ENCODE data around the gene IGDCC3. TPM values are rescaled to one million over a fixed set of nuclear protein-coding genes. Genes with fewer than 3 reads are reported as not detected.

The IGDCC3 gene
- total RNA-seq, 1 experiment from 2014 or later, result not detected

GRCh38 chr15:65289261-65289854 is 88.4 kb downstream of the IGDCC3 start:
- DNase-seq (ENCODE audit: low read depth), result no peak

DNA sequence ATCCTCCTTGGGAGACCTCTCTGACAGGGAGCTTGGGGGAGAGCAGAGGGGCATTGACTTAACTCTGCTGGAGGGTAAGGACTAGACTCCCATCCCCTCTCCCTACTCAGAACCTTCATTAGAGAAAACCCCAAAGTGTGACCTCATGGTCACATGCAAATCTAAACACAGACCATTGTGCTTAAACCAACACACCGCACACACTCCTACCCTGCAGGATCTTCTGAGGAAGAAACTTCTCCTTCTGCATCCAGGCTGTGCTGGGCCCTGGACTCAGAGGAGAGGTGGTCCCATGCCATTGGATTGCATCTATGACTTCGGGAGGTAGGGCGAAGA is 90.3 kb downstream of the IGDCC3 start:
- in situ Hi-C loops (cut with HindIII; ENCODE audit: low pct_unique_long_range_greater_than_20kb, low sequenced_read_pairs), result no loop called here
- no peak for DNase-seq (ENCODE audit: low read depth)

More at GRCh38 chr15:65289261-65289854, 88.4 kb downstream of the IGDCC3 start:
- in situ Hi-C loops (cut with HindIII; ENCODE audit: low pct_unique_long_range_greater_than_20kb, low sequenced_read_pairs), result no loop called here

DNA sequence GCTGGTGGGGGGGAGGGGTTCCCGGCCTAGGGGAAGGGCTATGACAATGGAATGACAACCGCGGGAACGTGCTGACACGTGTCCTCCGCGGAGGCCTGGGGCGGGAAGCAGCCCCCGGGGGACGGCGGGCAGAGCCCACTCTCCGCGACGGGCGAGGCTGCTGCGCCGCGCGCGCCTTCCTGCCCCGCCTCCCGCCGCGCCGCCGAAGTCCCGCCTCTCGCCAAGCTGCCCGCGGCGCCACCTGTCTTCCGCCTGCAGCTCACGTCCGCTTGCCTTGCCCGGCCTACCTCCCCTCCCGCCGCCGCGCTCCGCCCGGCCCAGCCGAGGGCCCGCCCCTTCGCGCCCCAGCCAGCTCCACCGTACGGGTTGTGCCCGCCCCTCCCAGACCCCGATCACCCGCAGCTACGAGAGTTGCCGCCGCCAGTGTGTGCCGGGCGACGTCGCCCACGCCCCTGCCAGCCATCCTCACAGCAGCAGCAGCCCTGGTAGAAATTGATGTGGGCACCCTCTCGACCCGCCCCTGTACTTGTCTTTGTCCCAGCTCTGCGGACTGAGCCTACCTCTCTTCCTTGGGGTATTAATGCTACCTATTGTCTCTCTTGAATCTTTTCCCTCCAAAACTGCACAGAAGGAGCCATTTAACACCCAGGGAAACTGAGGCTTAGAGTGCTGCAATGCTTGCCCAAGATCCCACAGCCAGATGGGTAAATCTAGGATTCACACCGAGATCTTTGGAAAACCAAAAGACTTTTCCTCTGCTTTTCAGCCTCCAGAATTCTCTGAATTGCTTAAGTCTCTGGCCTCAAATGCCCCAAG is 90.9 kb downstream of the IGDCC3 start, which contains the start of gene PARP16:
TSS of gene PARP16 (minus strand) at position 180 of the 816 bp plus-strand sequence. CDS start 457 bp downstream, outside the sequence.
- in situ Hi-C loops (cut with HindIII; ENCODE audit: low pct_unique_long_range_greater_than_20kb, low sequenced_read_pairs), result no loop called here
- DNase-seq (ENCODE audit: low read depth), result peak; percentile 91

DNA sequence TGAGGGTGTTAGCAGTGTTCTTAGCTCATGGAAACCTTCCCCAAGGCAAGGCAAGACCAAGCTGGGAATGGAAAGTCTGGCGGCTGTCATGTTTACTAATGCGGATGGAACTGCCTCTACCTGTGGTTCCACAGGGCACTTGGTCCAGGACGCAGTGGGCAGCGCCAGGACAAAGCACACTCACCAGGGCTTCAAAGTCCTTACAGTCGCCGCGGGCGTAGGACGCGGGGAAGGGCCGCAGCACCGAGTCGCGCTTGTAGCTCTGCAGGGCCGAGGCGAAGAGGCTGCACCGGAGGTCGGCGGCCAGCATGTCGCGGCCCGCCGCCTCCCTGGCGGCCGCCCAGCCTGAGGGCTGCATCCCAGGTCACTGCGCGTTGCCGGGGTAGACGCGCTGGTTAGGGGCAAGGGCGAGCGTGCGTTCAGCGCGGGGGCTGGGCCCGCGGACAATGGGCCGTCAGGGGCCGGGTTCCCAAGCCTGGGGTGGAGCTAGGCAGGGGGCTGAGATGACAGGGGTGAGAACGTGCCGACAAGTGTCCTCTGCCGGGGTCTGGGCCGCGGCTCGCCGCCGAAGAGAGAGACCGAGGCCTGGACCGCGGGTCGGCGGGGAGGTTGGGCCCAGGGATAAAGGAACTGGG is 91.6 kb downstream of the IGDCC3 start:
- no peak for DNase-seq (ENCODE audit: low read depth)
- in situ Hi-C loops (cut with HindIII; ENCODE audit: low pct_unique_long_range_greater_than_20kb, low sequenced_read_pairs), result no loop called here

DNA sequence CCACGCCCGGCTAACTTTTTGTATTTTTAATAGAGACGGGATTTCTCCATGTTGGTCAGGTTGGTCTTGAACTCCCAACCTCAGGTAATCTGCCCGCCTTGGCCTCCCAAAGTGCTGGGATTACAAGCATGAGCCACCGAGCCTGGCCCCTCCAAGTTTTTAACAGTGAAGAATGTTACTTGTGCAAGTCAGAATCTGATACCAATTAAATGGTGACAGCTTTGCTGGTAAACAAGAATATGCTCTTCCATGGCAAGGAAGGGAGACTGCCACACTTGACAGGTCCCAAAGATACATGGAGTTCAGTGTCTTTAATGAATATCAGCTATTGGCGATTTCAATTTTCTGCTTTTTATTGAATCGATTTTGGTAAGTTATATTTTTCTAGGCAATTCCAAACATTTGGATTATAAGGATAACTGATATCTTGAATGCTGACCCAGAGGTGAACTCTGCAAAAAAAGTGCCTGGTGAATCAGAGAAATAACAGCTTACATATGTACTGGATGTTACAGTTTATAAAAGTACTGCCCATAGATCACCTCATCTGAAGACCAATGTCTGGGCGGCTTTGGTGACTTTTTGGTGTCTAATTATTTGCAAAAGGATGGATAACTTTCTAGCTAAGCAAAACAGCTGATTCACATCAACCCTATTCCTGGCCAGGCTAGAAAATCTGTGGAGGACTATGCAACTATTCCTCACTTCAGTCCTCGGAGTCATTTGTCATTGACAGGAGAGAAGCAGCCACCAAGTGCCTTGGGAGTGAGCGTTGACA is 92.3 kb downstream of the IGDCC3 start:
- in situ Hi-C loops (cut with HindIII; ENCODE audit: low pct_unique_long_range_greater_than_20kb, low sequenced_read_pairs), result no loop called here
- DNase-seq (ENCODE audit: low read depth), result no peak

DNA sequence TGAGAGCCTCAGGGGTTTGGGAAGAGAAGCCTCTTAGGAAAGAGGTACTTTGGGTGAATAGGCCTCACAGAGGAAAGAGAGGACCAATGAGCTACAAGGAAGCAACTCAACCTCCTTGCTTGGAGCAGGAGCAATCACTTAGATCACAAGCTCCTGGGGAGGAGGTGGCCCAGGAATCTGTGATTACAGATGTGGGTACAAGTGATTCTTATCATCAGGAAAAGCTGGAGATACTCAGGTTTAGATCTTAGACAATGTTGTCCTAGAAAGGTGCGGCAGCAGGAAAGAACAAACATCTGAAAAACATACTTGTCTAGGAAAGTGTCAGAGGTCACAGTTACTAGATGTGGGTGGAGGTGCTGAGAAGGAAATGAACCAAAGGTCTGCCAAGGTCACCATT is 99.3 kb downstream of the IGDCC3 start:
- in situ Hi-C loops (cut with HindIII; ENCODE audit: low pct_unique_long_range_greater_than_20kb, low sequenced_read_pairs), result no loop called here

More for the DNA sequence above, 99.3 kb downstream of the IGDCC3 start:
- no peak for DNase-seq (ENCODE audit: low read depth)

Other genes starting within 250 kb of the IGDCC3 start
- 28.6 and 30.4 TPM in 2 replicates for gene PDCD7, start 244.2 kb downstream of the IGDCC3 start, total RNA-seq (2014; rRNA removed; shearing (Covaris generic); ENCODE audit: low replicate concordance)
- gene CLPX, start 192.7 kb downstream of the IGDCC3 start, total RNA-seq (2014; rRNA removed; shearing (Covaris generic); ENCODE audit: low replicate concordance), result 21.2 and 22.8 TPM in 2 replicates
- not detected in 2 replicates for gene CILP, start 166.5 kb downstream of the IGDCC3 start, total RNA-seq (2014; rRNA removed; shearing (Covaris generic); ENCODE audit: low replicate concordance)
- 10.0 and 16.9 TPM in 2 replicates for gene PARP16, start 91.1 kb downstream of the IGDCC3 start, total RNA-seq (2014; rRNA removed; shearing (Covaris generic); ENCODE audit: low replicate concordance)
- not detected in 2 replicates for gene RNU5A-1, start 82.0 kb downstream of the IGDCC3 start, total RNA-seq (2014; rRNA removed; shearing (Covaris generic); ENCODE audit: low replicate concordance)
- not detected in 2 replicates for gene RNU5B-1, start 73.3 kb downstream of the IGDCC3 start, total RNA-seq (2014; rRNA removed; shearing (Covaris generic); ENCODE audit: low replicate concordance)
- gene IGDCC4, start 44.9 kb upstream of the IGDCC3 start, total RNA-seq (2014; rRNA removed; shearing (Covaris generic); ENCODE audit: low replicate concordance), result 0.67 and 1.7 TPM in 2 replicates
- 8.8 and 23.5 TPM in 2 replicates for gene DPP8, start 139.7 kb upstream of the IGDCC3 start, total RNA-seq (2014; rRNA removed; shearing (Covaris generic); ENCODE audit: low replicate concordance)
- 121 and 122 TPM in 2 replicates for gene HACD3, start 152.5 kb upstream of the IGDCC3 start, total RNA-seq (2014; rRNA removed; shearing (Covaris generic); ENCODE audit: low replicate concordance)
- 9.3 and 38.2 TPM in 2 replicates for gene INTS14, start 233.1 kb upstream of the IGDCC3 start, total RNA-seq (2014; rRNA removed; shearing (Covaris generic); ENCODE audit: low replicate concordance)
- gene SLC24A1, start 243.9 kb upstream of the IGDCC3 start, total RNA-seq (2014; rRNA removed; shearing (Covaris generic); ENCODE audit: low replicate concordance), result 7.8 and 15.7 TPM in 2 replicates

Measured in Caki2 (cell line).